GM23338 (cell line): Measurements from ENCODE around the gene TCERG1L.

ENCODE experiments used
- CREB1 ChIP-seq: fragments of 250-450 bp; sonication (Bioruptor Pico); IDR thresholded peaks from 2 replicates; pipeline ENCODE4 v1.5.0; 2020; ENCODE audit warnings: low read depth, mild to moderate bottlenecking, moderate library complexity
- EZH2 ChIP-seq: fragments of 200-600 bp; sonication (generic); IDR thresholded peaks from one replicate; pipeline ENCODE4 v1.8.0; 2017; ENCODE audit warnings: antibody characterized with exemption, mild to moderate bottlenecking, low read depth; ENCODE audit not compliant: unreplicated experiment
- TF ChIP-seq, protein P1 (sequence below): IDR thresholded peaks from one replicate; pipeline ENCODE4 v1.6.1; 2018; ENCODE audit warnings: antibody characterized with exemption; ENCODE audit not compliant: unreplicated experiment
- TF ChIP-seq, protein P2 (sequence below), 2 experiments: fragments of 200-600 bp in 1 of 2; sonication (generic) in 1 of 2; conservative IDR thresholded peaks; 2 replicates each; pipeline versions ENCODE4 v1.5.1 to v1.6.1; 2016 to 2017; ENCODE audit warnings: antibody characterized with exemption in 2 of 2, low read depth in 2 of 2, mild to moderate bottlenecking in 2 of 2, moderate library complexity in 1 of 2

DNA sequence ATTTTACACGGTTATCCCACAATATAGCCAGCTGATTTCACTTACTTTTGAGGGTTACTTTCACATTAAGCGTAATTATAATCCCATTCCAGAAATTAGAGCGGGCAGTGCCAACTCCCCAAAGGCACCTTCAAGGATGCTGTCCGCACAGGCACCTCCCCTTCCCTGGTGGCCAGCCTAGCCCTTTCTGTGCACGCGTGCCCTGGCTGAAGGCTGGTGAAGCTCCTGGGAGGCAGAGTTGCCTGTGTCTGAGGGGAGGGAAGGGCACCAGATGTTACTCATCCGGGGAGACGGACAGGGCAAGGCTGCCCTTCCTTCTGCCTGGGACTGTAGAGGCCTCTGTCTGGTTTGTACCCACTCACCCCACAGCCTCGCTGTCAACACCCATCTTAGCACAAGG lies 198.4 kb downstream of the TCERG1L start:
- TF ChIP-seq, protein P1, sequence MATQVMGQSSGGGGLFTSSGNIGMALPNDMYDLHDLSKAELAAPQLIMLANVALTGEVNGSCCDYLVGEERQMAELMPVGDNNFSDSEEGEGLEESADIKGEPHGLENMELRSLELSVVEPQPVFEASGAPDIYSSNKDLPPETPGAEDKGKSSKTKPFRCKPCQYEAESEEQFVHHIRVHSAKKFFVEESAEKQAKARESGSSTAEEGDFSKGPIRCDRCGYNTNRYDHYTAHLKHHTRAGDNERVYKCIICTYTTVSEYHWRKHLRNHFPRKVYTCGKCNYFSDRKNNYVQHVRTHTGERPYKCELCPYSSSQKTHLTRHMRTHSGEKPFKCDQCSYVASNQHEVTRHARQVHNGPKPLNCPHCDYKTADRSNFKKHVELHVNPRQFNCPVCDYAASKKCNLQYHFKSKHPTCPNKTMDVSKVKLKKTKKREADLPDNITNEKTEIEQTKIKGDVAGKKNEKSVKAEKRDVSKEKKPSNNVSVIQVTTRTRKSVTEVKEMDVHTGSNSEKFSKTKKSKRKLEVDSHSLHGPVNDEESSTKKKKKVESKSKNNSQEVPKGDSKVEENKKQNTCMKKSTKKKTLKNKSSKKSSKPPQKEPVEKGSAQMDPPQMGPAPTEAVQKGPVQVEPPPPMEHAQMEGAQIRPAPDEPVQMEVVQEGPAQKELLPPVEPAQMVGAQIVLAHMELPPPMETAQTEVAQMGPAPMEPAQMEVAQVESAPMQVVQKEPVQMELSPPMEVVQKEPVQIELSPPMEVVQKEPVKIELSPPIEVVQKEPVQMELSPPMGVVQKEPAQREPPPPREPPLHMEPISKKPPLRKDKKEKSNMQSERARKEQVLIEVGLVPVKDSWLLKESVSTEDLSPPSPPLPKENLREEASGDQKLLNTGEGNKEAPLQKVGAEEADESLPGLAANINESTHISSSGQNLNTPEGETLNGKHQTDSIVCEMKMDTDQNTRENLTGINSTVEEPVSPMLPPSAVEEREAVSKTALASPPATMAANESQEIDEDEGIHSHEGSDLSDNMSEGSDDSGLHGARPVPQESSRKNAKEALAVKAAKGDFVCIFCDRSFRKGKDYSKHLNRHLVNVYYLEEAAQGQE, result no peak
- TF ChIP-seq, protein P2, sequence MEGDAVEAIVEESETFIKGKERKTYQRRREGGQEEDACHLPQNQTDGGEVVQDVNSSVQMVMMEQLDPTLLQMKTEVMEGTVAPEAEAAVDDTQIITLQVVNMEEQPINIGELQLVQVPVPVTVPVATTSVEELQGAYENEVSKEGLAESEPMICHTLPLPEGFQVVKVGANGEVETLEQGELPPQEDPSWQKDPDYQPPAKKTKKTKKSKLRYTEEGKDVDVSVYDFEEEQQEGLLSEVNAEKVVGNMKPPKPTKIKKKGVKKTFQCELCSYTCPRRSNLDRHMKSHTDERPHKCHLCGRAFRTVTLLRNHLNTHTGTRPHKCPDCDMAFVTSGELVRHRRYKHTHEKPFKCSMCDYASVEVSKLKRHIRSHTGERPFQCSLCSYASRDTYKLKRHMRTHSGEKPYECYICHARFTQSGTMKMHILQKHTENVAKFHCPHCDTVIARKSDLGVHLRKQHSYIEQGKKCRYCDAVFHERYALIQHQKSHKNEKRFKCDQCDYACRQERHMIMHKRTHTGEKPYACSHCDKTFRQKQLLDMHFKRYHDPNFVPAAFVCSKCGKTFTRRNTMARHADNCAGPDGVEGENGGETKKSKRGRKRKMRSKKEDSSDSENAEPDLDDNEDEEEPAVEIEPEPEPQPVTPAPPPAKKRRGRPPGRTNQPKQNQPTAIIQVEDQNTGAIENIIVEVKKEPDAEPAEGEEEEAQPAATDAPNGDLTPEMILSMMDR (conservative IDR thresholded peaks at IDR 0.05; ENCODE audit: low read depth in 2 of 2), result no peak
- TF ChIP-seq EZH2 (no peak), CREB1 (no peak)
